H9 (cell line): Measurements from ENCODE around the gene EPHA8. TPM values are rescaled to one million over a fixed set of nuclear protein-coding genes. Genes with fewer than 3 reads are reported as not detected.

Experiments
- DNase-seq: peaks from one replicate; pipeline ENCODE4 v3.0.0-alpha.2; 2017
- H2AFZ ChIP-seq: one replicate; pipeline ENCODE4 v1.6.1; 2013; ENCODE audit warnings: mild to moderate bottlenecking, low read length, control low read depth, moderate library complexity
- H2AK5ac ChIP-seq: 2 replicates; pipeline ENCODE4 v1.6.1; 2013; ENCODE audit warnings: low read length, control low read depth, mixed read lengths; ENCODE audit not compliant: insufficient read length
- H2BK120ac ChIP-seq: one replicate; pipeline ENCODE4 v1.6.1; 2013; ENCODE audit warnings: low read depth, mild to moderate bottlenecking, low read length, control low read depth, inconsistent platforms; ENCODE audit not compliant: poor library complexity, severe bottlenecking
- H2BK12ac ChIP-seq: 2 replicates; pipeline ENCODE4 v1.6.1; 2013; ENCODE audit warnings: low read length, control low read depth, mixed read lengths, low read depth; ENCODE audit not compliant: insufficient read length
- H2BK15ac ChIP-seq: 2 replicates; pipeline ENCODE4 v1.6.1; 2013; ENCODE audit warnings: low read depth, low read length, control low read depth
- H2BK20ac ChIP-seq: one replicate; pipeline ENCODE4 v1.6.1; 2013; ENCODE audit warnings: low read depth, mild to moderate bottlenecking, low read length, control low read depth, inconsistent platforms; ENCODE audit not compliant: poor library complexity, severe bottlenecking
- H2BK5ac ChIP-seq: 2 replicates; pipeline ENCODE4 v1.6.1; 2013; ENCODE audit warnings: low read length, control low read depth, mixed read lengths; ENCODE audit not compliant: insufficient read length
- H3K14ac ChIP-seq: 2 replicates; pipeline ENCODE4 v1.6.1; 2013; ENCODE audit warnings: low read length, control low read depth; ENCODE audit not compliant: insufficient read depth
- H3K18ac ChIP-seq: 2 replicates; pipeline ENCODE4 v1.6.1; 2013; ENCODE audit warnings: low read depth, mild to moderate bottlenecking, mixed read lengths, low read length, control low read depth; ENCODE audit not compliant: insufficient read length
- H3K23ac ChIP-seq: 2 replicates; pipeline ENCODE4 v1.6.1; 2013; ENCODE audit warnings: low read length, control low read depth, mixed read lengths, low read depth; ENCODE audit not compliant: insufficient read length
- H3K23me2 ChIP-seq: 2 replicates; pipeline ENCODE4 v1.6.1; 2013; ENCODE audit warnings: low read depth, mild to moderate bottlenecking, mixed read lengths, low read length, control low read depth; ENCODE audit not compliant: insufficient read length, poor library complexity, severe bottlenecking
- H3K27ac ChIP-seq: 2 replicates; pipeline ENCODE4 v1.5.1; 2013; ENCODE audit warnings: low read length, control low read depth, mixed read lengths, low read depth; ENCODE audit not compliant: insufficient read length
- H3K27me3 ChIP-seq: 2 replicates; pipeline ENCODE4 v1.6.1; 2013; ENCODE audit warnings: low read length, control low read depth, inconsistent platforms; ENCODE audit not compliant: insufficient read depth
- H3K4ac ChIP-seq: 2 replicates; pipeline ENCODE4 v1.6.1; 2013; ENCODE audit warnings: low read depth, mild to moderate bottlenecking, control low read depth, inconsistent platforms, low read length, moderate library complexity
- H3K4me1 ChIP-seq: 2 replicates; pipeline ENCODE4 v1.6.1; 2013; ENCODE audit warnings: low read length, control low read depth, inconsistent platforms; ENCODE audit not compliant: insufficient read depth
- H3K4me2 ChIP-seq: 2 replicates; pipeline ENCODE4 v1.6.1; 2013; ENCODE audit warnings: low read length, control low read depth, mixed read lengths; ENCODE audit not compliant: insufficient read length, insufficient read depth
- H3K56ac ChIP-seq: 2 replicates; pipeline ENCODE4 v1.6.1; 2013; ENCODE audit warnings: low read depth, mild to moderate bottlenecking, mixed read lengths, low read length, control low read depth; ENCODE audit not compliant: insufficient read length
- H3K79me1 ChIP-seq: 2 replicates; pipeline ENCODE4 v1.6.1; 2013; ENCODE audit warnings: low read depth, mild to moderate bottlenecking, moderate library complexity, low read length, control low read depth, inconsistent platforms; ENCODE audit not compliant: insufficient read depth, poor library complexity, severe bottlenecking
- H3K79me2 ChIP-seq: 2 replicates; pipeline ENCODE4 v1.6.1; 2013; ENCODE audit warnings: low read length, control low read depth, inconsistent platforms; ENCODE audit not compliant: insufficient read depth
- H3K9ac ChIP-seq: 2 replicates; pipeline ENCODE4 v1.6.1; 2013; ENCODE audit warnings: low read length, control low read depth, mixed read lengths; ENCODE audit not compliant: insufficient read length; ENCODE audit errors: extremely low read depth
- H3K9me3 ChIP-seq: one replicate; pipeline ENCODE4 v1.6.1; 2013; ENCODE audit warnings: low read depth, low read length, inconsistent platforms; ENCODE audit not compliant: control insufficient read depth
- H3T11ph ChIP-seq: one replicate; pipeline ENCODE4 v1.6.1; 2013; ENCODE audit warnings: mild to moderate bottlenecking, low read length, control low read depth, inconsistent platforms
- H4K20me1 ChIP-seq: one replicate; pipeline ENCODE4 v1.6.1; 2013; ENCODE audit not compliant: control insufficient read depth, insufficient read length, insufficient read depth
- H4K5ac ChIP-seq: 2 replicates; pipeline ENCODE4 v1.6.1; 2013; ENCODE audit warnings: low read depth, mild to moderate bottlenecking, mixed read lengths, low read length, control low read depth; ENCODE audit not compliant: insufficient read length
- H4K8ac ChIP-seq: replicated peaks from 2 replicates; pipeline ENCODE4 v1.6.1; 2013; ENCODE audit warnings: low read length, control low read depth, mixed read lengths, low read depth; ENCODE audit not compliant: insufficient read length
- H4K91ac ChIP-seq: 2 replicates; pipeline ENCODE4 v1.6.1; 2013; ENCODE audit warnings: low read depth, mild to moderate bottlenecking, moderate library complexity, mixed read lengths, low read length, control low read depth; ENCODE audit not compliant: insufficient read length
- H3K27ac Mint-ChIP-seq, 3 experiments: 2 replicates in 2 of 3; 3 replicates in 1 of 3; pipeline ENCODE4 v1.8.0; 2020 to 2021; ENCODE audit warnings: mixed read lengths in 3 of 3, mild to moderate bottlenecking in 1 of 3, moderate library complexity in 1 of 3
- H3K27me3 Mint-ChIP-seq: 2 replicates; pipeline ENCODE4 v1.8.0; 2021; ENCODE audit warnings: low read depth, mild to moderate bottlenecking, moderate library complexity, mixed read lengths
- H3K36me3 Mint-ChIP-seq, 3 experiments: 2 replicates in 2 of 3; 3 replicates in 1 of 3; pipeline ENCODE4 v1.8.0; 2020 to 2021; ENCODE audit warnings: low read depth in 3 of 3, mixed read lengths in 3 of 3; ENCODE audit not compliant: insufficient read depth in 1 of 3
- H3K4me1 Mint-ChIP-seq, 2 experiments: 2 replicates each; pipeline ENCODE4 v1.8.0; 2020; ENCODE audit warnings: mixed read lengths in 2 of 2
- H3K4me3 Mint-ChIP-seq, 2 experiments: 2 replicates in 1 of 2; 3 replicates in 1 of 2; pipeline ENCODE4 v1.8.0; 2020 to 2021; ENCODE audit warnings: mild to moderate bottlenecking in 2 of 2, mixed read lengths in 2 of 2, moderate library complexity in 1 of 2
- H3K9me3 Mint-ChIP-seq, 2 experiments: 2 replicates in 1 of 2; 3 replicates in 1 of 2; pipeline ENCODE4 v1.8.0; 2020; ENCODE audit warnings: mild to moderate bottlenecking in 2 of 2, mixed read lengths in 2 of 2, moderate library complexity in 1 of 2
- CTCF ChIP-seq: fragments of 200-600 bp; sonication (generic); conservative IDR thresholded peaks from 3 replicates; pipeline ENCODE4 v1.8.0; 2021; ENCODE audit warnings: antibody characterized with exemption, mild to moderate bottlenecking
- WGBS: extraction: QIAGEN DNeasy Blood & Tissue Kit; methylation state at CpG from one replicate; pipeline ENCODE4 v1.1.7; 2013; ENCODE audit warnings: missing lambda C conversion rate, low lambda C conversion rate, mixed read lengths; ENCODE audit not compliant: insufficient read length; ENCODE audit errors: extremely low coverage; 5-methylcytosine and 5-hydroxymethylcytosine counted together
- total RNA-seq: library from RNA; stranded (reverse); gene quantifications from 2 replicates; pipeline ENCODE4 v1.2.1, GENCODE V29; 2021

EPHA8 gene
- total RNA-seq, 1 experiment from 2014 or later: 3.4 TPM

GRCh38 chr1:22602060-22602740 lies 38.9 kb downstream of the EPHA8 start:
- no peak overlapping the region for H2BK20ac ChIP-seq

More at GRCh38 chr1:22602060-22602740, 38.9 kb downstream of the EPHA8 start:
- H3K4ac ChIP-seq: no peak overlapping the region
- no peaks in the 10 kb centered on the region for H3K79me2 ChIP-seq
- Mint-ChIP-seq H3K27me3 (peaks cover 31% of the 10 kb centered on the region), H3K9me3 (no peaks in the 10 kb centered on the region; a peak in 1 of 5 replicates), H3K4me1 (peaks cover 9 to 38% of the 10 kb centered on the region in 2 experiments), H3K36me3 (no peaks in the 10 kb centered on the region), H3K4me3 (no peak overlapping the region), H3K27ac (no peak overlapping the region)
- no peak overlapping the region for H4K8ac ChIP-seq
- WGBS: no CpG with 5 or more reads among the region's 18 CpGs
- H4K5ac ChIP-seq: no peak overlapping the region
- no peak overlapping the region for H3T11ph ChIP-seq
- H3K79me1 ChIP-seq: no peaks in the 10 kb centered on the region
- no peaks in the 10 kb centered on the region for H4K20me1 ChIP-seq
- no peak for DNase-seq
- H3K9me3 ChIP-seq: no peaks in the 10 kb centered on the region
- no peak overlapping the region for H2BK12ac ChIP-seq
- H2BK15ac ChIP-seq: no peak overlapping the region
- H4K91ac ChIP-seq: no peak overlapping the region
- H3K18ac ChIP-seq: no peak overlapping the region
- H3K27me3 ChIP-seq: no peaks in the 10 kb centered on the region
- H3K23me2 ChIP-seq: no peaks in the 10 kb centered on the region
- H2AK5ac ChIP-seq: no peak overlapping the region
- no peak overlapping the region for H3K27ac ChIP-seq
- H2BK5ac ChIP-seq: no peak overlapping the region
- no peak overlapping the region; the same call in 1 of the 2 replicates for H3K14ac ChIP-seq
- no peak overlapping the region for H3K4me2 ChIP-seq
- no peak overlapping the region for H3K23ac ChIP-seq
- no peak overlapping the region for H3K56ac ChIP-seq
- H3K9ac ChIP-seq: no peak overlapping the region
- no peaks in the 10 kb centered on the region for H3K4me1 ChIP-seq
- H2BK120ac ChIP-seq: no peak overlapping the region
- TF ChIP-seq CTCF: no peak
- no peak overlapping the region for H2AFZ ChIP-seq
